Neuronal stem cell (in vitro differentiated cells): ENCODE data around the gene SLC4A7.

Experiments used
- DNase-seq: peaks from one replicate; pipeline ENCODE4 v3.0.0-alpha.2; 2013; ENCODE audit warnings: low spot score
- H2AFZ ChIP-seq: one replicate; pipeline ENCODE4 v1.6.1; 2013; ENCODE audit warnings: mild to moderate bottlenecking, low read length, inconsistent platforms
- H2AK5ac ChIP-seq: 2 replicates; pipeline ENCODE4 v1.6.1; 2013; ENCODE audit warnings: low read depth, mild to moderate bottlenecking, inconsistent platforms, low read length, moderate library complexity, mixed read lengths
- H2BK120ac ChIP-seq: 2 replicates; pipeline ENCODE4 v1.6.1; 2013; ENCODE audit warnings: low read depth, mild to moderate bottlenecking, inconsistent platforms, low read length, moderate library complexity, mixed read lengths
- H2BK12ac ChIP-seq: one replicate; pipeline ENCODE4 v1.6.1; 2013; ENCODE audit warnings: low read length, inconsistent platforms
- H2BK15ac ChIP-seq: 2 replicates; pipeline ENCODE4 v1.6.1; 2013; ENCODE audit warnings: mild to moderate bottlenecking, low read length, inconsistent platforms, mixed read lengths
- H2BK5ac ChIP-seq: one replicate; pipeline ENCODE4 v1.6.1; 2013; ENCODE audit warnings: inconsistent platforms, mild to moderate bottlenecking, low read length, moderate library complexity
- H3K14ac ChIP-seq: one replicate; pipeline ENCODE4 v1.6.1; 2013; ENCODE audit warnings: low read length, inconsistent platforms
- H3K18ac ChIP-seq: 2 replicates; pipeline ENCODE4 v1.6.1; 2013; ENCODE audit warnings: low read length, inconsistent platforms
- H3K23ac ChIP-seq: 2 replicates; pipeline ENCODE4 v1.6.1; 2013; ENCODE audit warnings: low read depth, mild to moderate bottlenecking, mixed read lengths, low read length, inconsistent platforms; ENCODE audit not compliant: poor library complexity
- H3K27ac ChIP-seq: replicated peaks from 3 replicates; pipeline ENCODE4 v1.5.1; 2013; ENCODE audit warnings: low read length, inconsistent platforms
- H3K27me3 ChIP-seq, 3 experiments: 2 replicates each; pipeline ENCODE4 v1.6.1; 2013; ENCODE audit warnings: low read length in 3 of 3, mild to moderate bottlenecking in 2 of 3, inconsistent platforms in 1 of 3, low read depth in 1 of 3, mixed read lengths in 1 of 3, moderate library complexity in 1 of 3; ENCODE audit not compliant: control insufficient read depth in 3 of 3, insufficient read depth in 3 of 3
- H3K36me3 ChIP-seq, 2 donors: replicated peaks in 1 of 2; 2 replicates each; pipeline ENCODE4 v1.6.1; 2013; ENCODE audit warnings: low read length in 2 of 2; ENCODE audit not compliant: control insufficient read depth in 2 of 2, insufficient read depth in 2 of 2
- H3K4ac ChIP-seq: 2 replicates; pipeline ENCODE4 v1.6.1; 2013; ENCODE audit warnings: inconsistent platforms, mild to moderate bottlenecking, low read length, moderate library complexity
- H3K4me1 ChIP-seq, 2 donors: 1 replicate in 1 of 2; 2 replicates in 1 of 2; pipeline ENCODE4 v1.6.1; 2013; ENCODE audit warnings: low read length in 2 of 2, low read depth in 1 of 2; ENCODE audit not compliant: control insufficient read depth in 2 of 2, insufficient read depth in 1 of 2
- H3K4me2 ChIP-seq: one replicate; pipeline ENCODE4 v1.6.1; 2013; ENCODE audit warnings: mild to moderate bottlenecking, low read length, inconsistent platforms; ENCODE audit not compliant: insufficient read depth, poor library complexity, severe bottlenecking
- H3K4me3 ChIP-seq, 2 donors: 2 replicates each; pipeline ENCODE4 v1.5.1; 2013; ENCODE audit warnings: low read length in 2 of 2, mild to moderate bottlenecking in 2 of 2, inconsistent platforms in 1 of 2, moderate library complexity in 1 of 2
- H3K79me1 ChIP-seq: one replicate; pipeline ENCODE4 v1.6.1; 2013; ENCODE audit warnings: low read depth, mild to moderate bottlenecking, inconsistent platforms, low read length, moderate library complexity
- H3K9ac ChIP-seq: one replicate; pipeline ENCODE4 v1.6.1; 2013; ENCODE audit warnings: mild to moderate bottlenecking, low read depth, low read length, inconsistent platforms; ENCODE audit not compliant: poor library complexity
- H3K9me3 ChIP-seq, 2 donors: replicated peaks in 1 of 2; 2 replicates each; pipeline versions ENCODE3 to v1.6.1; 2013; ENCODE audit warnings: low read length in 2 of 2, mild to moderate bottlenecking in 2 of 2, inconsistent platforms in 1 of 2, low read depth in 1 of 2, mixed read lengths in 1 of 2, moderate library complexity in 1 of 2; ENCODE audit not compliant: control insufficient read depth in 2 of 2, insufficient read depth in 1 of 2
- H4K8ac ChIP-seq: one replicate; pipeline ENCODE4 v1.6.1; 2013; ENCODE audit warnings: low read depth, mild to moderate bottlenecking, inconsistent platforms, low read length, moderate library complexity
- H4K91ac ChIP-seq: one replicate; pipeline ENCODE4 v1.6.1; 2013; ENCODE audit warnings: low read length, low read depth, mild to moderate bottlenecking, inconsistent platforms; ENCODE audit not compliant: poor library complexity
- WGBS, 2 donors: extraction: QIAGEN DNeasy Blood & Tissue Kit; methylation state at CpG; one replicate each; pipeline ENCODE4 v1.1.7; 2013; ENCODE audit warnings: missing lambda C conversion rate in 2 of 2, mixed read lengths in 1 of 2; ENCODE audit not compliant: insufficient read length in 2 of 2, insufficient replicate concordance in 1 of 2; ENCODE audit errors: extremely low coverage in 2 of 2; 5-methylcytosine and 5-hydroxymethylcytosine counted together

Gene SLC4A7

GRCh38 chr3:27458929-27459328 lies 25.3 kb downstream of the SLC4A7 start:
- Histone ChIP-seq H2AK5ac (no peak overlapping the region), H3K9me3 (peaks cover 5 to 43% of the 10 kb centered on the region in 2 donors), H3K4me2 (no peak overlapping the region), H2AFZ (no peak overlapping the region), H4K91ac (no peak overlapping the region), H2BK5ac (no peak overlapping the region), H3K27me3 (no peaks in the 10 kb centered on the region), H2BK12ac (no peak overlapping the region), H3K27ac (no peak overlapping the region), H3K9ac (no peak overlapping the region), H2BK15ac (no peak overlapping the region), H4K8ac (no peak overlapping the region), H3K14ac (no peak overlapping the region), H3K4me3 (no peak overlapping the region), H3K23ac (no peak overlapping the region), H3K4me1 (no peaks in the 10 kb centered on the region), H3K79me1 (peaks cover 4% of the 10 kb centered on the region), H3K36me3 (peaks cover 3 to 65% of the 10 kb centered on the region in 2 donors), H3K4ac (no peak overlapping the region), H3K18ac (no peak overlapping the region), H2BK120ac (no peak overlapping the region)
- DNase-seq = no peak
- WGBS, 2 donors = 100% methylated on average over 2 of the region's 6 CpGs

GRCh38 chr3:27456554-27456953 lies 27.6 kb downstream of the SLC4A7 start:
- no peak for DNase-seq
- H3K18ac ChIP-seq = no peak overlapping the region
- H2BK5ac ChIP-seq = no peak overlapping the region
- H3K14ac ChIP-seq = no peak overlapping the region
- no peak overlapping the region for H2BK12ac ChIP-seq
- peaks cover 0 to 63% of the 10 kb centered on the region in 2 donors for H3K36me3 ChIP-seq
- no peak overlapping the region for H2AFZ ChIP-seq
- H2BK120ac ChIP-seq = no peak overlapping the region
- H2AK5ac ChIP-seq = no peak overlapping the region
- H3K4me2 ChIP-seq = no peak overlapping the region
- H3K4ac ChIP-seq = no peak overlapping the region
- H3K4me3 ChIP-seq = no peak overlapping the region
- WGBS, 2 donors = no CpG with 5 or more reads among the region's 2 CpGs
- H3K79me1 ChIP-seq = peaks cover 2% of the 10 kb centered on the region
- H3K27ac ChIP-seq = no peak overlapping the region
- no peak overlapping the region for H2BK15ac ChIP-seq
- H3K27me3 ChIP-seq = no peaks in the 10 kb centered on the region
- H3K23ac ChIP-seq = no peak overlapping the region
- no peak overlapping the region for H3K9ac ChIP-seq
- no peak overlapping the region for H4K91ac ChIP-seq
- H4K8ac ChIP-seq = no peak overlapping the region
- peaks cover 0 to 26% of the 10 kb centered on the region in 2 donors for H3K9me3 ChIP-seq
- no peaks in the 10 kb centered on the region for H3K4me1 ChIP-seq

GRCh38 chr3:27454914-27455313 lies 29.3 kb downstream of the SLC4A7 start:
- Histone ChIP-seq H4K91ac (no peak overlapping the region), H3K79me1 (no peaks in the 10 kb centered on the region), H2AK5ac (no peak overlapping the region), H3K4me1 (no peaks in the 10 kb centered on the region), H3K36me3 (peaks cover 0 to 60% of the 10 kb centered on the region in 2 donors), H2BK5ac (no peak overlapping the region), H3K27me3 (no peaks in the 10 kb centered on the region), H3K4me2 (no peak overlapping the region), H3K4me3 (no peak overlapping the region), H2BK12ac (no peak overlapping the region), H3K9ac (no peak overlapping the region), H4K8ac (no peak overlapping the region), H3K9me3 (peaks cover 0 to 17% of the 10 kb centered on the region in 2 donors), H2BK120ac (no peak overlapping the region), H3K23ac (no peak overlapping the region), H3K27ac (no peak overlapping the region), H3K4ac (no peak overlapping the region), H2BK15ac (no peak overlapping the region), H3K18ac (no peak overlapping the region), H3K14ac (no peak overlapping the region), H2AFZ (no peak overlapping the region)
- DNase-seq = no peak

GRCh38 chr3:27454461-27454860 lies 29.7 kb downstream of the SLC4A7 start:
- Histone ChIP-seq H2BK120ac (no peak overlapping the region), H3K23ac (no peak overlapping the region), H3K4me3 (no peak overlapping the region), H3K27ac (no peak overlapping the region), H2AFZ (no peak overlapping the region), H4K91ac (no peak overlapping the region), H3K9me3 (peaks cover 0 to 17% of the 10 kb centered on the region in 2 donors), H3K4me2 (no peak overlapping the region), H4K8ac (no peak overlapping the region), H3K14ac (no peak overlapping the region), H3K27me3 (no peaks in the 10 kb centered on the region), H2BK12ac (no peak overlapping the region), H3K36me3 (peaks cover 0 to 62% of the 10 kb centered on the region in 2 donors), H3K4me1 (no peaks in the 10 kb centered on the region), H2AK5ac (no peak overlapping the region), H3K79me1 (no peaks in the 10 kb centered on the region), H3K4ac (no peak overlapping the region), H3K18ac (no peak overlapping the region), H2BK15ac (no peak overlapping the region), H3K9ac (no peak overlapping the region), H2BK5ac (no peak overlapping the region)
- DNase-seq = no peak
- WGBS, 2 donors = no CpG with 5 or more reads among the region's 3 CpGs
